Adrenal gland (tissue), 5 donors: Measurements from ENCODE around the gene EFCC1.

ENCODE experiments used
- POLR2A ChIP-seq, 2 donors: fragments of 450-650 bp; IDR thresholded peaks; one replicate each; pipeline ENCODE4 v1.6.1; 2017; ENCODE audit warnings: antibody characterized with exemption in 2 of 2, mild to moderate bottlenecking in 2 of 2, moderate library complexity in 1 of 2
- TF ChIP-seq, protein P1 (sequence below), 6 experiments: fragments of 450-650 bp in 4 of 6; fragments of 200-600 bp in 2 of 6; sonication (generic) in 1 of 6; IDR thresholded peaks; 1 replicate in 5 of 6; 2 replicates in 1 of 6; pipeline versions ENCODE4 v1.5.1 to v1.8.0; 2016 to 2021; ENCODE audit warnings: antibody characterized with exemption in 6 of 6, mild to moderate bottlenecking in 2 of 6, moderate library complexity in 1 of 6
- donor health status: DM: no; HTN: no; CAD: no.

GRCh38 chr3:129060276-129061022, 59.3 kb downstream of the EFCC1 start, which contains the start of gene GP9:
- TF ChIP-seq POLR2A (IDR thresholded peaks at IDR 0.05): no peak
- TF ChIP-seq, protein P1, sequence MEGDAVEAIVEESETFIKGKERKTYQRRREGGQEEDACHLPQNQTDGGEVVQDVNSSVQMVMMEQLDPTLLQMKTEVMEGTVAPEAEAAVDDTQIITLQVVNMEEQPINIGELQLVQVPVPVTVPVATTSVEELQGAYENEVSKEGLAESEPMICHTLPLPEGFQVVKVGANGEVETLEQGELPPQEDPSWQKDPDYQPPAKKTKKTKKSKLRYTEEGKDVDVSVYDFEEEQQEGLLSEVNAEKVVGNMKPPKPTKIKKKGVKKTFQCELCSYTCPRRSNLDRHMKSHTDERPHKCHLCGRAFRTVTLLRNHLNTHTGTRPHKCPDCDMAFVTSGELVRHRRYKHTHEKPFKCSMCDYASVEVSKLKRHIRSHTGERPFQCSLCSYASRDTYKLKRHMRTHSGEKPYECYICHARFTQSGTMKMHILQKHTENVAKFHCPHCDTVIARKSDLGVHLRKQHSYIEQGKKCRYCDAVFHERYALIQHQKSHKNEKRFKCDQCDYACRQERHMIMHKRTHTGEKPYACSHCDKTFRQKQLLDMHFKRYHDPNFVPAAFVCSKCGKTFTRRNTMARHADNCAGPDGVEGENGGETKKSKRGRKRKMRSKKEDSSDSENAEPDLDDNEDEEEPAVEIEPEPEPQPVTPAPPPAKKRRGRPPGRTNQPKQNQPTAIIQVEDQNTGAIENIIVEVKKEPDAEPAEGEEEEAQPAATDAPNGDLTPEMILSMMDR (IDR thresholded peaks at IDR 0.05): no peak
